A673 (cell line): ENCODE data around the gene TRIM32.

ENCODE experiments used
- EZH2 ChIP-seq: fragments of 200-600 bp; sonication (generic); IDR thresholded peaks from 2 replicates; pipeline ENCODE4 v1.6.1; 2017; ENCODE audit warnings: borderline replicate concordance, low read depth, mild to moderate bottlenecking, mixed read lengths, antibody characterized with exemption, low read length; ENCODE audit not compliant: poor library complexity, severe bottlenecking
- TF ChIP-seq, protein P1 (sequence below): fragments of 300-800, 200-600 bp; sonication (generic); conservative IDR thresholded peaks from 2 replicates; pipeline ENCODE4 v1.5.1; 2017; ENCODE audit warnings: low read depth, mild to moderate bottlenecking, antibody characterized with exemption, low read length, moderate library complexity, mixed read lengths

GRCh38 chr9:116685166-116685565, 1.9 kb upstream of the TRIM32 start:
- TF ChIP-seq, protein P1, sequence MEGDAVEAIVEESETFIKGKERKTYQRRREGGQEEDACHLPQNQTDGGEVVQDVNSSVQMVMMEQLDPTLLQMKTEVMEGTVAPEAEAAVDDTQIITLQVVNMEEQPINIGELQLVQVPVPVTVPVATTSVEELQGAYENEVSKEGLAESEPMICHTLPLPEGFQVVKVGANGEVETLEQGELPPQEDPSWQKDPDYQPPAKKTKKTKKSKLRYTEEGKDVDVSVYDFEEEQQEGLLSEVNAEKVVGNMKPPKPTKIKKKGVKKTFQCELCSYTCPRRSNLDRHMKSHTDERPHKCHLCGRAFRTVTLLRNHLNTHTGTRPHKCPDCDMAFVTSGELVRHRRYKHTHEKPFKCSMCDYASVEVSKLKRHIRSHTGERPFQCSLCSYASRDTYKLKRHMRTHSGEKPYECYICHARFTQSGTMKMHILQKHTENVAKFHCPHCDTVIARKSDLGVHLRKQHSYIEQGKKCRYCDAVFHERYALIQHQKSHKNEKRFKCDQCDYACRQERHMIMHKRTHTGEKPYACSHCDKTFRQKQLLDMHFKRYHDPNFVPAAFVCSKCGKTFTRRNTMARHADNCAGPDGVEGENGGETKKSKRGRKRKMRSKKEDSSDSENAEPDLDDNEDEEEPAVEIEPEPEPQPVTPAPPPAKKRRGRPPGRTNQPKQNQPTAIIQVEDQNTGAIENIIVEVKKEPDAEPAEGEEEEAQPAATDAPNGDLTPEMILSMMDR, result no peak
- TF ChIP-seq EZH2, result no peak
